Bronchial epithelial cell (primary cell): ENCODE measurements around the gene ZNF132. TPM values are rescaled to one million over a fixed set of nuclear protein-coding genes. Genes with fewer than 3 reads are reported as not detected.
"Not testable (repeated sequence)": the region's sequence is repeated elsewhere in the genome, so short reads cannot be mapped to it uniquely, and the experiment has no call there.

ENCODE experiments used
- DNase-seq: peaks from one replicate; pipeline ENCODE4 v3.0.0-alpha.2; 2010; ENCODE audit warnings: low read depth
- FAIRE-seq: peaks from 2 replicates; lab custom pipeline; 2011; peaks lifted over from hg19 to GRCh38; lab: Jason Lieb, UNC
- H3K27me3 ChIP-seq: 2 replicates; pipeline ENCODE4 v1.5.1; 2011; ENCODE audit warnings: low read length; ENCODE audit not compliant: control insufficient read depth, insufficient read depth
- H3K36me3 ChIP-seq: 2 replicates; pipeline ENCODE4 v1.5.1; 2011; ENCODE audit warnings: low read length; ENCODE audit not compliant: control insufficient read depth, insufficient read depth
- H3K4me3 ChIP-seq: 2 replicates; pipeline ENCODE4 v1.5.1; 2011; ENCODE audit warnings: mild to moderate bottlenecking, low read depth, low read length, control low read depth
- CTCF ChIP-seq: IDR thresholded peaks from 2 replicates; pipeline ENCODE4 v1.5.1; 2011; ENCODE audit warnings: mild to moderate bottlenecking, moderate library complexity, low read length, control low read depth, inconsistent platforms; ENCODE audit not compliant: insufficient read depth, severe bottlenecking
- total RNA-seq: library from RNA; depleted of rRNA; stranded (reverse); fragments of >200 nt; gene quantifications from 2 replicates; pipeline ENCODE4 v1.2.1, GENCODE V29; 2014

The ZNF132 gene
- total RNA-seq, 1 donor from 2014 or later: 5.5 TPM

- no peaks in the 10 kb centered on the region for H3K27me3 ChIP-seq
- no peaks in the 10 kb centered on the region for H3K36me3 ChIP-seq
- peak; percentile 28 for TF ChIP-seq CTCF
- no peak for FAIRE-seq
- peak; percentile 79 for DNase-seq
- peak within 1 kb of the TSS; percentile 98 for H3K4me3 ChIP-seq
Measured at GRCh38 chr19:58408152-58409009, 31.6 kb downstream of the ZNF132 start, which contains the start of gene ZNF584. Gene ZNF584 (plus strand): TSS chr19:58408649. CDS start chr19:58409148, 499 bp downstream.

DNA sequence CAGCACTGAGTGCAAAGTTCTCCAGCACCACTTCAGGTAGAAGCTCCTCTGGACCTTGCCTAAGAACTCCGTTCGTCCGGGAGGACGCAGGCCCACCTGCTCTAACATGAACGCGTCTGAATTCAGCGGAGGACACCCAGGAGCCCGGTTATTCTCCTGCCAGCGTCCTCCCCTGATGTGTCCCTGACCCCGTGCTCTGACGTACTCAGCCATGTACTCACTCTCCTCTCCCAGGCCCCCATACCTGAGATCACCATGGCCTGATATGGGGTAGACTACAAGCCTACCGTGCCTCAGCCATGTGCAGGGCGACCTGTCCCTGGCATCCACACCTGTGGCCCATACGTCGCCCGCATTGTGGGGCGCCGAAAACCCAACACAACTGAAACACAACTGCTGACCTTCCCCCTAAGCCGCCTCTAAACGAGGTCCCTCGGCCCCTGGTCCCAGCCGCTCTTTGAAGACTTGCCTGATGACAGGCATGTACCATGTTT is 32.2 kb downstream of the ZNF132 start:
- FAIRE-seq (no peak), DNase-seq (no peak)
- no peak for TF ChIP-seq CTCF

GRCh38 chr19:58406818-58407657 is 32.9 kb downstream of the ZNF132 start:
- FAIRE-seq: no peak
- TF ChIP-seq CTCF: peak; percentile 61
- Histone ChIP-seq H3K4me3 (peak overlapping the region; percentile 98), H3K36me3 (no peaks in the 10 kb centered on the region), H3K27me3 (no peaks in the 10 kb centered on the region)
- peak; percentile 33 for DNase-seq

More for the DNA sequence above, 32.2 kb downstream of the ZNF132 start:
- Histone ChIP-seq H3K27me3 (no peaks in the 10 kb centered on the region), H3K36me3 (no peaks in the 10 kb centered on the region), H3K4me3 (peak overlapping the region; percentile 98)

DNA sequence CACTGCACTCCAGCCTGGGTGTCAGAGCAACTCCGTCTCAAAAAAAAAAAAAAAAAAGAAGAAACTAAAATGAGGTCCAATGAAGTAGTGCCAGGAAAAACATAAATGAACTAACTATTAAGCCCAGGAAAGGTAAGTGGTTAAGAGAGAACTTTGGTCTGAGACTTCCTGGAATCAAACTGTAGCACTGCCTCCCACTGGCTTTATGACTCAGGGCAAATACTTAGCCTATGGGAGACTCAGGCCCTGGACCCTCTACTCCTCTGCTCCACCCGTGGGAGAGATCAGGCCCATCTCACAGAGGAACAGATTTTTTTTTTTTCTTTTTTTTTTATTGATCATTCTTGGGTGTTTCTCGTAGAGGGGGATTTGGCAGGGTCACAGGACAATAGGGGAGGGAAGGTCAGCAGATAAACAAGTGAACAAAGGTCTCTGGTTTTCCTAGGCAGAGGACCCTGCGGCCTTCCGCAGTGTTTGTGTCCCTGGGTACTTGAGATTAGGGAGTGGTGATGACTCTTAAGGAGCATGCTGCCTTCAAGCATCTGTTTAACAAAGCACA is 36.0 kb downstream of the ZNF132 start:
- not testable (repeated sequence) for H3K36me3 ChIP-seq, FAIRE-seq, H3K27me3 ChIP-seq, H3K4me3 ChIP-seq, DNase-seq

- no peak for TF ChIP-seq CTCF
- peak overlapping the region; percentile 68 for H3K4me3 ChIP-seq
- no peaks in the 10 kb centered on the region for H3K27me3 ChIP-seq
- H3K36me3 ChIP-seq: no peaks in the 10 kb centered on the region
- no peak for FAIRE-seq
- no peak for DNase-seq
Measured at GRCh38 chr19:58401840-58402421, 38.0 kb downstream of the ZNF132 start.
